ENCODE measurements around the gene TANGO2. TPM values are rescaled to one million over a fixed set of nuclear protein-coding genes. Genes with fewer than 3 reads are reported as not detected.

TANGO2 gene, protein sequence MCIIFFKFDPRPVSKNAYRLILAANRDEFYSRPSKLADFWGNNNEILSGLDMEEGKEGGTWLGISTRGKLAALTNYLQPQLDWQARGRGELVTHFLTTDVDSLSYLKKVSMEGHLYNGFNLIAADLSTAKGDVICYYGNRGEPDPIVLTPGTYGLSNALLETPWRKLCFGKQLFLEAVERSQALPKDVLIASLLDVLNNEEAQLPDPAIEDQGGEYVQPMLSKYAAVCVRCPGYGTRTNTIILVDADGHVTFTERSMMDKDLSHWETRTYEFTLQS
- polyA plus RNA-seq (2013) = 13.5 and 14.9 TPM in 2 replicates

- H4K91ac ChIP-seq (ENCODE audit: low read depth, low read length) = peak within 1 kb of the TSS; percentile 80
Observed at GRCh38 chr22:20020533-20021195, at the start of gene TANGO2. TANGO2 (plus strand) TSS chr22:20021110; CDS start chr22:20036799, 15,689 bp downstream.

DNA sequence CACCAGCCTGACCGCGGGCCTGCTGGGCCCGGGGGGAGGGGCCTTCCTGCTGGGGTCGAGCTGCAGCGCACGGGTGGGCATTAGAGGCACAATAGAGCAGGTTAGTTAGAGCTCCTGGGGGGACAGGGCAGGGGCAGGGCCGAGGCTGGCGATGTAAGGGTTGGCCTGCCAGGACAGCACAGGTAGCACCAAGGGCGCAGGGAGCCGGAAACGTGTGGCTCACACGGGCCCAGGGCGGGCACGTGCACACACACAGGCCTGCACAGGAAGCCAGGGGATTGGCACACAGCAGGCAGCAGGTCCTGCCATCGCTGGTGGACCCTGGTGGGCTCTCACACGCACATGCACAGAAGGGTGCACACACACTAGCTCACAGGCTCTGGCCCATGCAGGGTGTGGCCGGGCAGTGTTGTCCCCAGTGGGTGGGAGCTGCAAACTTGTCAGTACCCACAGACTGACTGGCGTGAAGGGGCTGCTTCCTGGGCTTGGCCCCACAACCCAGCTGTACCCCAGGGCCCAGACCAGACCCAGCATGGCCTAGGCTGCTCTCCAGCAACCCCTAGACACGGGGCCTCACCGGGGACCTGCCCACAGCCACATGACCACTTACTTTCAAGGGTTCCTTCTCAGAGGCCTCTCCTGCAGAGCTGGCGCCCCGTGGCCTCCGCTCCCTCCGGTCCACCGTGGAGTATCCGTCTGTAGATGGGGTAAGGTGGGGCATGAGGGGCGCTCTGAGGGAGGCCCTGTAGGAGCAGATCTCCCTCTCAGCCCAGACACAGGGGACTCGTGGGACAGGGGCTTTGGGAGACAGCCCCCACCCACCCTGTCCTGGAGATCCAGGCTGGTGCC is 49.4 kb upstream of the TANGO2 start:
- Histone ChIP-seq H3K18ac (ENCODE audit: low read length) (no peak overlapping the region), H4K91ac (ENCODE audit: low read depth, low read length) (no peak overlapping the region), H3K79me1 (ENCODE audit: low read length) (no peaks in the 10 kb centered on the region), H3K27ac (ENCODE audit: low read depth, low read length) (no peak overlapping the region), H3K9me3 (ENCODE audit: insufficient read depth, low read depth, low read length) (no peaks in the 10 kb centered on the region), H3K27me3 (ENCODE audit: insufficient read depth, low read length) (no peaks in the 10 kb centered on the region), H4K12ac (ENCODE audit: low read depth, low read length) (no peak overlapping the region), H3K4me1 (ENCODE audit: control insufficient read depth in 1 of 2, insufficient read depth in 2 of 2, low read length in 2 of 2) (peaks cover 2 to 5% of the 10 kb centered on the region in 2 experiments), H2BK5ac (ENCODE audit: low read depth, low read length, poor library complexity) (no peak overlapping the region), H3K4me3 (ENCODE audit: low read depth, low read length) (no peak overlapping the region), H2BK120ac (ENCODE audit: insufficient read depth, low read length, poor library complexity) (no peak overlapping the region), H2AFZ (ENCODE audit: insufficient read depth, low read length, poor library complexity) (no peak overlapping the region), H2AK5ac (ENCODE audit: low read length) (no peak overlapping the region), H3K9ac (ENCODE audit: low read length) (no peak overlapping the region), H3K36me3 (ENCODE audit: control insufficient read depth in 1 of 2, insufficient read depth in 2 of 2, low read length in 2 of 2) (peaks cover 5 to 10% of the 10 kb centered on the region in 2 experiments), H3K23ac (ENCODE audit: low read length) (no peak overlapping the region), H3K14ac (ENCODE audit: low read length) (no peak overlapping the region), H2BK12ac (ENCODE audit: low read length) (no peak overlapping the region), H3K4ac (ENCODE audit: low read depth, low read length) (no peak overlapping the region), H3K4me2 (ENCODE audit: low read length) (no peak overlapping the region), H4K8ac (ENCODE audit: low read depth, low read length) (no peak overlapping the region), H3K79me2 (ENCODE audit: control insufficient read depth, insufficient read depth, low read length, poor library complexity) (no peaks in the 10 kb centered on the region)
- no peak for DNase-seq
- WGBS (ENCODE audit: extremely low coverage, insufficient coverage, insufficient read length) = no CpG with 5 or more reads among the region's 28 CpGs

More at GRCh38 chr22:20020533-20021195, at the start of gene TANGO2:
- Histone ChIP-seq H3K4me1 (ENCODE audit: control insufficient read depth in 1 of 2, insufficient read depth in 2 of 2, low read length in 2 of 2) (peaks cover 15% of the 10 kb centered on the region in 2 experiments), H4K8ac (ENCODE audit: low read depth, low read length) (peak within 1 kb of the TSS; percentile 96), H3K14ac (ENCODE audit: low read length) (peak within 1 kb of the TSS; percentile 88), H3K27me3 (ENCODE audit: insufficient read depth, low read length) (peaks cover 15% of the 10 kb centered on the region), H2AFZ (ENCODE audit: insufficient read depth, low read length, poor library complexity) (peak within 1 kb of the TSS; percentile 74), H3K18ac (ENCODE audit: low read length) (peak within 1 kb of the TSS; percentile 81), H3K9me3 (ENCODE audit: insufficient read depth, low read depth, low read length) (peaks cover 3% of the 10 kb centered on the region), H2BK5ac (ENCODE audit: low read depth, low read length, poor library complexity) (peak within 1 kb of the TSS; percentile 22), H3K23ac (ENCODE audit: low read length) (no peak within 1 kb of the TSS), H3K9ac (ENCODE audit: low read length) (peak within 1 kb of the TSS; percentile 82), H3K79me1 (ENCODE audit: low read length) (peaks cover 9% of the 10 kb centered on the region), H2BK120ac (ENCODE audit: insufficient read depth, low read length, poor library complexity) (peak within 1 kb of the TSS; percentile 52), H2AK5ac (ENCODE audit: low read length) (peak within 1 kb of the TSS; percentile 72), H2BK12ac (ENCODE audit: low read length) (no peak within 1 kb of the TSS), H3K4ac (ENCODE audit: low read depth, low read length) (peak within 1 kb of the TSS; percentile 78), H3K79me2 (ENCODE audit: control insufficient read depth, insufficient read depth, low read length, poor library complexity) (peaks cover 6% of the 10 kb centered on the region), H4K12ac (ENCODE audit: low read depth, low read length) (peak within 1 kb of the TSS; percentile 94), H3K4me3 (ENCODE audit: low read depth, low read length) (peak within 1 kb of the TSS; percentile 94), H3K36me3 (ENCODE audit: control insufficient read depth in 1 of 2, insufficient read depth in 2 of 2, low read length in 2 of 2) (peaks cover 0 to 2% of the 10 kb centered on the region in 2 experiments), H3K4me2 (ENCODE audit: low read length) (peak within 1 kb of the TSS; percentile 87), H3K27ac (ENCODE audit: low read depth, low read length) (no peak within 1 kb of the TSS)
- WGBS (ENCODE audit: extremely low coverage, insufficient coverage, insufficient read length) = no CpG with 5 or more reads among the region's 61 CpGs
- DNase-seq = peak; percentile 91 to 97

GRCh38 chr22:19972251-19972650 is 48.7 kb upstream of the TANGO2 start:
- Histone ChIP-seq H3K18ac (ENCODE audit: low read length) (no peak overlapping the region), H3K4me2 (ENCODE audit: low read length) (no peak overlapping the region), H3K9ac (ENCODE audit: low read length) (no peak overlapping the region), H4K12ac (ENCODE audit: low read depth, low read length) (no peak overlapping the region), H2BK120ac (ENCODE audit: insufficient read depth, low read length, poor library complexity) (no peak overlapping the region), H3K27ac (ENCODE audit: low read depth, low read length) (no peak overlapping the region), H2BK5ac (ENCODE audit: low read depth, low read length, poor library complexity) (no peak overlapping the region), H3K14ac (ENCODE audit: low read length) (no peak overlapping the region), H4K8ac (ENCODE audit: low read depth, low read length) (no peak overlapping the region), H4K91ac (ENCODE audit: low read depth, low read length) (no peak overlapping the region), H3K4me1 (ENCODE audit: control insufficient read depth in 1 of 2, insufficient read depth in 2 of 2, low read length in 2 of 2) (peaks cover 2 to 5% of the 10 kb centered on the region in 2 experiments), H3K4me3 (ENCODE audit: low read depth, low read length) (no peak overlapping the region), H3K9me3 (ENCODE audit: insufficient read depth, low read depth, low read length) (no peaks in the 10 kb centered on the region), H3K23ac (ENCODE audit: low read length) (no peak overlapping the region), H2AK5ac (ENCODE audit: low read length) (no peak overlapping the region), H3K79me1 (ENCODE audit: low read length) (no peaks in the 10 kb centered on the region), H3K27me3 (ENCODE audit: insufficient read depth, low read length) (no peaks in the 10 kb centered on the region), H3K79me2 (ENCODE audit: control insufficient read depth, insufficient read depth, low read length, poor library complexity) (no peaks in the 10 kb centered on the region), H3K4ac (ENCODE audit: low read depth, low read length) (no peak overlapping the region), H2AFZ (ENCODE audit: insufficient read depth, low read length, poor library complexity) (no peak overlapping the region), H2BK12ac (ENCODE audit: low read length) (no peak overlapping the region), H3K36me3 (ENCODE audit: control insufficient read depth in 1 of 2, insufficient read depth in 2 of 2, low read length in 2 of 2) (peaks cover 5 to 10% of the 10 kb centered on the region in 2 experiments)
- no peak for DNase-seq
- no CpG with 5 or more reads among the region's 9 CpGs for WGBS (ENCODE audit: extremely low coverage, insufficient coverage, insufficient read length)
